Adipocyte (in vitro differentiated cells): Measurements from ENCODE around the gene C1QTNF9B.

Experiments
- DNase-seq: peaks from one replicate; pipeline ENCODE4 v3.0.0-alpha.2; 2015; ENCODE audit warnings: low read depth
- H3K27me3 ChIP-seq: replicated peaks from 2 replicates; pipeline ENCODE4 v1.7.0; 2013; ENCODE audit warnings: mild to moderate bottlenecking, low read length, moderate library complexity; ENCODE audit not compliant: control insufficient read depth, insufficient read depth
- H3K36me3 ChIP-seq: 2 replicates; pipeline ENCODE4 v1.7.0; 2013; ENCODE audit warnings: low read length, mild to moderate bottlenecking, moderate library complexity; ENCODE audit not compliant: control insufficient read depth, insufficient read depth, severe bottlenecking
- H3K4me1 ChIP-seq: 2 replicates; pipeline ENCODE4 v1.7.0; 2013; ENCODE audit warnings: mild to moderate bottlenecking, low read length, moderate library complexity; ENCODE audit not compliant: control insufficient read depth, insufficient read depth
- H3K4me3 ChIP-seq: 2 replicates; pipeline ENCODE4 v1.7.0; 2013; ENCODE audit warnings: mild to moderate bottlenecking, low read length, moderate library complexity
- H3K9ac ChIP-seq: 2 replicates; pipeline ENCODE4 v1.7.0; 2013; ENCODE audit warnings: mild to moderate bottlenecking, low read length, moderate library complexity
- H3K9me3 ChIP-seq: 2 replicates; pipeline ENCODE4 v1.7.0; 2013; ENCODE audit warnings: mild to moderate bottlenecking, low read length, moderate library complexity; ENCODE audit not compliant: control insufficient read depth

The C1QTNF9B gene

GRCh38 chr13:23871616-23872220 lies 25.6 kb downstream of the C1QTNF9B start:
- Histone ChIP-seq H3K27me3 (no peaks in the 10 kb centered on the region), H3K4me3 (no peak overlapping the region), H3K9ac (no peak overlapping the region), H3K9me3 (no peaks in the 10 kb centered on the region), H3K4me1 (peaks cover 6% of the 10 kb centered on the region), H3K36me3 (no peaks in the 10 kb centered on the region)
- DNase-seq: peak; percentile 78

- no peak for DNase-seq
Observed at GRCh38 chr13:23870356-23871140, 26.8 kb downstream of the C1QTNF9B start.

GRCh38 chr13:23868521-23868920 lies 28.8 kb downstream of the C1QTNF9B start:
- peak; percentile 24 for DNase-seq

More at GRCh38 chr13:23870356-23871140, 26.8 kb downstream of the C1QTNF9B start:
- H3K4me3 ChIP-seq: no peak overlapping the region
- H3K9me3 ChIP-seq: no peaks in the 10 kb centered on the region
- no peaks in the 10 kb centered on the region for H3K36me3 ChIP-seq
- no peaks in the 10 kb centered on the region for H3K27me3 ChIP-seq
- peak overlapping the region; percentile 14 for H3K9ac ChIP-seq
- peaks cover 6% of the 10 kb centered on the region for H3K4me1 ChIP-seq

GRCh38 chr13:23867027-23867491 lies 30.2 kb downstream of the C1QTNF9B start:
- H3K9me3 ChIP-seq: no peaks in the 10 kb centered on the region
- no peaks in the 10 kb centered on the region for H3K27me3 ChIP-seq
- no peak overlapping the region for H3K9ac ChIP-seq
- H3K4me3 ChIP-seq: no peak overlapping the region
- H3K36me3 ChIP-seq: no peaks in the 10 kb centered on the region
- peaks cover 6% of the 10 kb centered on the region for H3K4me1 ChIP-seq
- DNase-seq: peak; percentile 25

More at GRCh38 chr13:23868521-23868920, 28.8 kb downstream of the C1QTNF9B start:
- Histone ChIP-seq H3K4me3 (no peak overlapping the region), H3K9ac (no peak overlapping the region), H3K36me3 (no peaks in the 10 kb centered on the region), H3K27me3 (no peaks in the 10 kb centered on the region), H3K4me1 (peaks cover 6% of the 10 kb centered on the region), H3K9me3 (no peaks in the 10 kb centered on the region)

GRCh38 chr13:23866420-23867026 lies 30.8 kb downstream of the C1QTNF9B start:
- Histone ChIP-seq H3K36me3 (peaks cover 5% of the 10 kb centered on the region), H3K9ac (no peak overlapping the region), H3K27me3 (no peaks in the 10 kb centered on the region), H3K4me3 (no peak overlapping the region), H3K4me1 (peaks cover 6% of the 10 kb centered on the region), H3K9me3 (no peaks in the 10 kb centered on the region)
- no peak for DNase-seq

GRCh38 chr13:23865906-23866305 lies 31.4 kb downstream of the C1QTNF9B start:
- no peak overlapping the region for H3K9ac ChIP-seq
- peaks cover 6% of the 10 kb centered on the region for H3K4me1 ChIP-seq
- no peak overlapping the region for H3K4me3 ChIP-seq
- peaks cover 11% of the 10 kb centered on the region for H3K36me3 ChIP-seq
- DNase-seq: no peak
- no peaks in the 10 kb centered on the region for H3K9me3 ChIP-seq
- H3K27me3 ChIP-seq: no peaks in the 10 kb centered on the region

- Histone ChIP-seq H3K27me3 (no peaks in the 10 kb centered on the region), H3K4me1 (no peaks in the 10 kb centered on the region), H3K4me3 (no peak overlapping the region), H3K9me3 (no peaks in the 10 kb centered on the region), H3K9ac (no peak overlapping the region), H3K36me3 (peaks cover 16% of the 10 kb centered on the region)
- DNase-seq: no peak
Observed at GRCh38 chr13:23865026-23865425, 32.3 kb downstream of the C1QTNF9B start.

GRCh38 chr13:23861310-23861709 lies 36.0 kb downstream of the C1QTNF9B start:
- Histone ChIP-seq H3K27me3 (no peaks in the 10 kb centered on the region), H3K4me1 (no peaks in the 10 kb centered on the region), H3K4me3 (no peak overlapping the region), H3K36me3 (peaks cover 19% of the 10 kb centered on the region), H3K9ac (no peak overlapping the region), H3K9me3 (no peaks in the 10 kb centered on the region)
- no peak for DNase-seq

GRCh38 chr13:23859904-23860303 lies 37.4 kb downstream of the C1QTNF9B start:
- Histone ChIP-seq H3K36me3 (peaks cover 23% of the 10 kb centered on the region), H3K27me3 (no peaks in the 10 kb centered on the region), H3K9ac (no peak overlapping the region), H3K9me3 (no peaks in the 10 kb centered on the region), H3K4me1 (no peaks in the 10 kb centered on the region), H3K4me3 (no peak overlapping the region)
- no peak for DNase-seq

- Histone ChIP-seq H3K9ac (no peak overlapping the region), H3K27me3 (no peaks in the 10 kb centered on the region), H3K4me1 (no peaks in the 10 kb centered on the region)
Observed at GRCh38 chr13:23859455-23859854, 37.8 kb downstream of the C1QTNF9B start.

GRCh38 chr13:23858546-23858945 lies 38.8 kb downstream of the C1QTNF9B start:
- Histone ChIP-seq H3K4me3 (no peak overlapping the region), H3K9me3 (no peaks in the 10 kb centered on the region), H3K4me1 (no peaks in the 10 kb centered on the region), H3K27me3 (no peaks in the 10 kb centered on the region), H3K9ac (no peak overlapping the region), H3K36me3 (peaks cover 23% of the 10 kb centered on the region)
- DNase-seq: no peak

More at GRCh38 chr13:23859455-23859854, 37.8 kb downstream of the C1QTNF9B start:
- no peaks in the 10 kb centered on the region for H3K9me3 ChIP-seq
- H3K36me3 ChIP-seq: peaks cover 23% of the 10 kb centered on the region
- no peak overlapping the region for H3K4me3 ChIP-seq
- DNase-seq: no peak
